ENCODE data around the gene AGL. TPM values are rescaled to one million over a fixed set of nuclear protein-coding genes. Genes with fewer than 3 reads are reported as not detected.
"Not testable (repeated sequence)": the region's sequence is repeated elsewhere in the genome, so short reads cannot be mapped to it uniquely, and the experiment has no call there.

The AGL gene
- total RNA-seq, 1 donor from 2014 or later = 21.8 TPM

DNA sequence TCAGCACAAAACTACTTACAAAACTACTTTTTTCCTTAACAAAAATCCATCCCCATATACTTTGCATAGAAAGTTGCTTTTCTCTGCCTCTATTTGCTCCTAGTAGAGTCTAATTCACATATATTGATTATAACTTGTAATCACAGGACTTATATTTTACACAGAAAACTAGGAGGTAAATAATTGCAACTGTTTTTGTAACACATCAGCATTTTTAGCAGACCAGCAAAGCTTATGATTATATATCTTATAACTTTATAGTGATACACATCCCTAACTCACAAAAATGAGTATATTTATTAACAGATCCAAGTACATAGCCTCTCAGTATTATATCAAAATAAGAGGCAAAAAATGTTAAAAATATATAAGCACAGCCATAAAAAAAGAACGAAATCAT is 102.4 kb downstream of the AGL start:
- intact Hi-C loops (cut with micrococcal nuclease) = no loop called here
- CTCF ChIA-PET = no interaction called here
- no peak overlapping the region for H3K4me3 Mint-ChIP-seq
- POLR2A ChIA-PET = interaction anchor here (1.1 kb wide), 1 partner anchor 13 kb away, joined by 3 read pairs; no protein-coding TSS in a partner anchor
- no peaks in the 10 kb centered on the region for H3K4me1 Mint-ChIP-seq
- DNase-seq (no peak), ATAC-seq (ENCODE audit: low read depth) (no peak)
- TF ChIP-seq, protein P1, sequence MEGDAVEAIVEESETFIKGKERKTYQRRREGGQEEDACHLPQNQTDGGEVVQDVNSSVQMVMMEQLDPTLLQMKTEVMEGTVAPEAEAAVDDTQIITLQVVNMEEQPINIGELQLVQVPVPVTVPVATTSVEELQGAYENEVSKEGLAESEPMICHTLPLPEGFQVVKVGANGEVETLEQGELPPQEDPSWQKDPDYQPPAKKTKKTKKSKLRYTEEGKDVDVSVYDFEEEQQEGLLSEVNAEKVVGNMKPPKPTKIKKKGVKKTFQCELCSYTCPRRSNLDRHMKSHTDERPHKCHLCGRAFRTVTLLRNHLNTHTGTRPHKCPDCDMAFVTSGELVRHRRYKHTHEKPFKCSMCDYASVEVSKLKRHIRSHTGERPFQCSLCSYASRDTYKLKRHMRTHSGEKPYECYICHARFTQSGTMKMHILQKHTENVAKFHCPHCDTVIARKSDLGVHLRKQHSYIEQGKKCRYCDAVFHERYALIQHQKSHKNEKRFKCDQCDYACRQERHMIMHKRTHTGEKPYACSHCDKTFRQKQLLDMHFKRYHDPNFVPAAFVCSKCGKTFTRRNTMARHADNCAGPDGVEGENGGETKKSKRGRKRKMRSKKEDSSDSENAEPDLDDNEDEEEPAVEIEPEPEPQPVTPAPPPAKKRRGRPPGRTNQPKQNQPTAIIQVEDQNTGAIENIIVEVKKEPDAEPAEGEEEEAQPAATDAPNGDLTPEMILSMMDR (IDR thresholded peaks at IDR 0.05) = no peak
- no peaks in the 10 kb centered on the region for H3K9me3 Mint-ChIP-seq
- H3K27ac Mint-ChIP-seq = no peak overlapping the region
- H3K27me3 Mint-ChIP-seq = no peaks in the 10 kb centered on the region
- H3K36me3 Mint-ChIP-seq (ENCODE audit: low read depth) = no peaks in the 10 kb centered on the region

DNA sequence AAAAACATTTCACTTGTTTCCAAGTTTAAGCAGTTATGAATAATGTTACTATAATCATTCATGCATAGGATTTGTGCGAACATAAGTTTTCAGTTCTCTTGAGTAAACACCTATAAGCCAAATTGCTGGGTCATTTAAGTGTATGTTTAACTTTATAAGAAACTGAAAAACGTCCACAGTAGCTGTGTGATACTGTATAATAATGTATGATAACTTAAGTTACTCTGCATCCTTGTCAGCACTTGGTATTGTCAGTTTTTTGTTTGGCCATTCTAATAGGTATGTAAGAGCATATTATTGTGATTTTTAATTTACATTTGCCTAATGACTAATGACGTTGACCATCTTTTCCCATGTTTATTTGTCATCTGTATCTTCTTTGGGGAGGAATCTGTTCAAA is 105.2 kb downstream of the AGL start:
- H3K27ac Mint-ChIP-seq = no peak overlapping the region
- POLR2A ChIA-PET = no interaction called here
- TF ChIP-seq, protein P1 (IDR thresholded peaks at IDR 0.05) = no peak
- CTCF ChIA-PET = no interaction called here
- no peaks in the 10 kb centered on the region for H3K4me1 Mint-ChIP-seq
- DNase-seq = no peak
- intact Hi-C loops (cut with micrococcal nuclease) = no loop called here
- no peaks in the 10 kb centered on the region for H3K27me3 Mint-ChIP-seq
- H3K4me3 Mint-ChIP-seq = no peak overlapping the region
- no peak for ATAC-seq (ENCODE audit: low read depth)
- H3K36me3 Mint-ChIP-seq (ENCODE audit: low read depth) = no peaks in the 10 kb centered on the region
- H3K9me3 Mint-ChIP-seq = no peaks in the 10 kb centered on the region

- Mint-ChIP-seq H3K4me1 (no peaks in the 10 kb centered on the region), H3K27me3 (no peaks in the 10 kb centered on the region), H3K27ac (no peak overlapping the region), H3K9me3 (no peaks in the 10 kb centered on the region), H3K36me3 (ENCODE audit: low read depth) (no peaks in the 10 kb centered on the region), H3K4me3 (no peak overlapping the region)
- POLR2A ChIA-PET = no interaction called here
- TF ChIP-seq, protein P1 (IDR thresholded peaks at IDR 0.05) = no peak
- intact Hi-C loops (cut with micrococcal nuclease) = no loop called here
- CTCF ChIA-PET = no interaction called here
- ATAC-seq (ENCODE audit: low read depth) (no peak), DNase-seq (no peak)
Observed at GRCh38 chr1:99956755-99957154, 106.6 kb downstream of the AGL start.

DNA sequence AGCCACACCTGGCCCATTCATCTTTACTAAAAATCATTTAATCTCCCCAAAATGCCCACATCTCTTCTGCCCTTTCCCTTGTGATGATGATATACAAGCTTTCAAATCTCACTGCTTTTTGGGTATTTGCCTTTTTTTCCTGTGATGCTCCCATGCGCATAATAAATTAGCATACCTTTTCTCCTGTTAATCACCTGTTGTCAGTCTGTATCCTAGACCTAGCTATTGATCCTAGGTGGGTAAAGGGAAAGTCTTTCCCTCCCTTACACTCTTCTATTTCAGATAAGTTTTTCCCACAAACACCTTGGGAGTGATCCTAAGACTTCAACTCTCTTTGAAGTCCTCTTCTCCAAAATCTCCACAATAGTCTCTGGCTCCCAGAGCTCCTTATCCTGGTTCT is 107.7 kb downstream of the AGL start:
- intact Hi-C loops (cut with micrococcal nuclease) = no loop called here
- ATAC-seq (ENCODE audit: low read depth) = no peak
- no peaks in the 10 kb centered on the region for H3K27me3 Mint-ChIP-seq
- no peak overlapping the region for H3K27ac Mint-ChIP-seq
- H3K36me3 Mint-ChIP-seq (ENCODE audit: low read depth) = no peaks in the 10 kb centered on the region
- no peaks in the 10 kb centered on the region for H3K9me3 Mint-ChIP-seq
- ChIA-PET CTCF (no interaction called here), POLR2A (no interaction called here)
- TF ChIP-seq, protein P1 (IDR thresholded peaks at IDR 0.05) = no peak
- H3K4me3 Mint-ChIP-seq = no peak overlapping the region
- H3K4me1 Mint-ChIP-seq = no peaks in the 10 kb centered on the region
- DNase-seq = no peak

DNA sequence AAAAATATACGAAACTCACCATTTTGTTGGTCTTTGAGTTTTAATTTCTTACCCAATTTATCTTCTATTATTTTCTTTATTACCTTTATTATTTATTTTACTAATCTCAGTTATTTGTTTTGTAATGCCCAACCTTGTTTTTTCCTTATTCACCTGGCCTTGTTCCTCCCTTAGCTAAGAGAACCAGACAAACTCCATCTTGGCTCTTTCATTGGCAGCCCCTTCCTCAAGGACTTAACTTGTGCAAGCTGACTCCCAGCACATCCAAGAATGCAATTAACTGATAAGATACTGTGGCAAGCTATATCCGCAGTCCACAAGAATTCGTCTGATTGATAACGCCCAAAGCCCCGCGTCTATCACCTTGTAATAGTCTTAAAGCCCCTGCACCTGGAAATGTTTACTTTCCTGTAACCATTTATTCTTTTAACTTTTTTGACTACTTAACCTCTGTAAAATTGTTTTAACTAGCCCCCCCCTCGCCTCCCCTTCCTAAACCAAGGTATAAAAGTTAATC is 109.1 kb downstream of the AGL start:
- POLR2A ChIA-PET; CTCF ChIA-PET; intact Hi-C loops (cut with micrococcal nuclease): not testable (repeated sequence)

GRCh38 chr1:99960260-99960659 is 110.1 kb downstream of the AGL start:
- H3K4me3 Mint-ChIP-seq; intact Hi-C loops (cut with micrococcal nuclease); H3K36me3 Mint-ChIP-seq (ENCODE audit: low read depth); H3K4me1 Mint-ChIP-seq; POLR2A ChIA-PET; DNase-seq; H3K27ac Mint-ChIP-seq; CTCF ChIA-PET; H3K9me3 Mint-ChIP-seq; ATAC-seq (ENCODE audit: low read depth); H3K27me3 Mint-ChIP-seq: not testable (repeated sequence)

More for the DNA sequence above, 109.1 kb downstream of the AGL start:
- ATAC-seq (ENCODE audit: low read depth); H3K9me3 Mint-ChIP-seq; H3K27me3 Mint-ChIP-seq; DNase-seq; H3K27ac Mint-ChIP-seq; H3K4me3 Mint-ChIP-seq; H3K4me1 Mint-ChIP-seq; H3K36me3 Mint-ChIP-seq (ENCODE audit: low read depth): not testable (repeated sequence)

All from activated B cell treated with CpG ODN at 0.5 μM for 24 hours (primary cell).